Thyroid gland (tissue), 4 donors: Measurements from ENCODE around the gene SURF6.

Experiments used
- CTCF ChIP-seq, 6 experiments: fragments of 200-600 bp in 3 of 6; fragments of 450-650 bp in 3 of 6; sonication (generic) in 3 of 6; IDR thresholded peaks; one replicate each; pipeline ENCODE4 v1.5.1; 2016 to 2019; ENCODE audit warnings: antibody characterized with exemption in 6 of 6, mild to moderate bottlenecking in 2 of 6, inconsistent platforms in 1 of 6, moderate library complexity in 1 of 6
- POLR2A ChIP-seq, 2 donors: fragments of 450-650 bp; IDR thresholded peaks; one replicate each; pipeline ENCODE4 v1.6.1; 2017; ENCODE audit warnings: antibody characterized with exemption in 2 of 2, mild to moderate bottlenecking in 2 of 2, moderate library complexity in 1 of 2

DNA sequence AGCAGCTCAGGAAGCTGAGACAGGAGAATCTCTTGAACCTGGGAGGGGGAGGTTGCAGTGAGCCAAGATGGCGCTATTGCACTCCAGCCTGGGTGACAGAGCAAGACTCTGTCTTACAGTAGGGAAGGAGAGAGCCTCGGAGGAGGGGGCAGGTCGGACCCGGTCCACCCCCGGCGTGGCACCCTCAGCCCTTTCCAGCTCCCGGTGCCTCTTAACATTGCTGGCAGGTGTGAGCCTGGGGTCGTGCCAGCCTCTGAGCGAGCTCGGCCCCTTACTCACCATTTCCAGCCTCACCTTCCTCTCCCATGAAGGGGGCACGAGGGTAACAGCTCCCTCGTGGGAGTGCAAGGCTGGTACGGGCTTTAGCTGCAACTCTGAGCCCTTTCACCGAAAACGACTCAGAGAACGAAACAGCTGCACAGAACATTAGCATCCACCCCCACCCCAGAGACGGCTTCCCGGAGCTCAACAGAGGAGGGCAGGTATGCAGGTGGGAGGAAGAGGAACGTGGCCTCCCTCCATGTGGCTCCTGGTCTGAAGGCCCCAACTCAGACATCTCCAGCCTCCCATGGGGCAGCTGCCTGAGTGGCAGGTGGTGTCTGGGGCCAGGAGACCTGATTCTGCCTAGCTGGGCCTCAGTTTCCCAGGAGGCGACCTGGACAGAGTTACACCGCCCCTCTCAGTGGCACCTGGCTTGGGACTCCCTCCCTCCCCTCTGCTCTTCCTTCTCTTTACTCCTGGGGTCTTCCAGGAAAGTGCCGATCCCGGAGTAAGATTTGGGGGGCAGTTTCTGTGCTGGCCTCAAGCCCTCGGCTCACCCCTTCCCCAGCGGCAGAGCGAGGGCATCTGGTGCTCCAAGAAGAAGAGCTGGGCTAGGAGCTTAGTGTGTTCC is 32.5 kb downstream of the SURF6 start:
- TF ChIP-seq POLR2A (IDR thresholded peaks at IDR 0.05) (no peak), CTCF (IDR thresholded peaks at IDR 0.05) (no peak)
